Measurements from ENCODE around the gene GIGYF1. TPM values are rescaled to one million over a fixed set of nuclear protein-coding genes. Genes with fewer than 3 reads are reported as not detected.

GIGYF1 gene
- total and polyA plus RNA-seq, 2 of the 13 experiments (the other 11 are each of a cell fraction or from before 2014, with no cell fraction given): 7.6 to 16.1 TPM

DNA sequence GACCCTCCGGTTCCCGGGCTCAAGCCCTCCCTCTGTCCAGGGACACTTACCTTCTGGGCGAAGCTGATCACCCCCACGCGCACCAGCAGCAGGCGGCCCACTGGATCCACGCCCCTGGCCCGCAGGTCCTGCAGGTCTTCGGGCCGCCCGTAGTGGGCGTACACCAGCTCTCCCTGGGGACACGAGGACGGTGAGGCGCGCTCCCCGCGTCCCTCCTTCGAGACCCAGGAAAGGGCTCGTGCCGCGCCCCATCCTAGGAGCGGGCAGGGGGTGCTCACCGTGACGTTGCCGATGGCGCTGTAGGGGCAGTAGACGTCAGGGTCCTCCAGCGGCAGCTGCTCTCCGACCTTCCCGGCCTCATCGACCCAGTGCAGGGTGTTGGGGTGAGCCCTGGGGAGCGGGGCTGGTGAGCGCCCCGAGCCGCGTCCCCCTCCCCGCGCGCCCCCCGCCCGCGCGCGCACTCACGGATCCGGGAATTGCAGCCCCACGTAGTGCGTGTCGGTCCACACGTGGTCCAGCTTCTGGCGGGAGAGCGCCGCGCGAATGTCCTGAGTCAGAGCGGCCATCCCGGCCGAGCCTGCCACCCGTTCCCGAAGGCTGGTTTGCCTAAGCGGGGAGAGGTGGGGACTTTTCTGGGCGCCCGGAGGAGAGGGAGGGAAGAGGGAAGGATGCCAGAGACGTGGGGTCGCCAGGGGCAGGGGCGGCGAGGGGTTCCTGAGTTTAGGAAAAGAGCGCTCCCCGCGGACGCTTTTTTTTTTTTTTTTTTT lies 60.9 kb downstream of the GIGYF1 start:
- Histone ChIP-seq H3K27me3 (ENCODE audit: control insufficient read depth in 1 of 2, insufficient read depth in 2 of 2, low read length in 2 of 2) (no peaks in the 10 kb centered on the region), H3K9me3 (ENCODE audit: low read length) (no peaks in the 10 kb centered on the region), H3K4me2 (ENCODE audit: low read depth, low read length) (no peak overlapping the region), H3K36me3 (replicated peaks in 1 of 2; ENCODE audit: control insufficient read depth in 1 of 2, insufficient read depth in 2 of 2, low read length in 2 of 2) (peaks cover 2 to 22% of the 10 kb centered on the region in 2 experiments; a peak in 3 of 5 replicates), H2AFZ (ENCODE audit: low read length) (no peak overlapping the region), H3K9ac (ENCODE audit: insufficient read depth, low read depth, low read length) (no peak overlapping the region), H3K27ac (ENCODE audit: extremely low read length, insufficient read depth, low read length) (no peak overlapping the region), H3K4me1 (ENCODE audit: insufficient read depth, low read length) (no peaks in the 10 kb centered on the region), H3K79me2 (ENCODE audit: insufficient read depth, low read length) (peaks cover 2% of the 10 kb centered on the region), H3K4me3 (replicated peaks in 1 of 3; ENCODE audit: insufficient read depth in 1 of 3, low read depth in 2 of 3, low read length in 3 of 3) (no peak overlapping the region), H4K20me1 (ENCODE audit: insufficient read depth, low read length) (peaks cover 6% of the 10 kb centered on the region; the same call in 1 of the 2 replicates)
- no TSS peak for BruUV-seq (replicated peaks)
- intact Hi-C loops (cut with micrococcal nuclease; ENCODE audit: unreplicated experiment): no loop called here
- in situ Hi-C loops (cut with HindIII; ENCODE audit: extremely low pct_ligation_motif_present, low pct_unique_long_range_greater_than_20kb): no loop called here
- POLR2A ChIA-PET: no interaction called here
- FAIRE-seq (no peak), DNase-seq (ENCODE audit: low spot score) (no peak), ATAC-seq (no peak; the same call in 2 of the 3 replicates)
- CTCF ChIA-PET (ENCODE audit: low intra/inter-chr PET ratio, low total read pairs): no interaction called here
- 98% methylated on average over 51 of the region's 72 CpGs for WGBS (ENCODE audit: low lambda C conversion rate)
- TF ChIP-seq ATF1 (CRISPR knock-in tag; IDR thresholded peaks at IDR 0.05) (no peak), BCL6 (CRISPR knock-in tag; IDR thresholded peaks at IDR 0.05) (no peak), HNF4G (IDR thresholded peaks at IDR 0.05; ENCODE audit: borderline replicate concordance, low read depth, low read length) (no peak), HNF4G (CRISPR knock-in tag; IDR thresholded peaks at IDR 0.05; ENCODE audit: borderline replicate concordance, low read depth) (no peak), GATAD1 (CRISPR knock-in tag; IDR thresholded peaks at IDR 0.05) (no peak), AGO2 (optimal IDR thresholded peaks at IDR 0.05; ENCODE audit: low read depth, low read length) (peak; percentile 28), MEF2D (CRISPR knock-in tag; IDR thresholded peaks at IDR 0.05) (no peak), MYNN (CRISPR knock-in tag; IDR thresholded peaks at IDR 0.05; ENCODE audit: low read depth) (no peak), U2AF1 (optimal IDR thresholded peaks at IDR 0.05; ENCODE audit: low read depth, low read length) (no peak), ZNF441 (CRISPR knock-in tag; IDR thresholded peaks at IDR 0.05; ENCODE audit: borderline replicate concordance) (no peak), NBN (conservative IDR thresholded peaks at IDR 0.05) (no peak), CCDC6 (CRISPR knock-in tag; IDR thresholded peaks at IDR 0.05) (no peak), EED (CRISPR knock-in tag; IDR thresholded peaks at IDR 0.05) (no peak), RBFOX2 (IDR thresholded peaks at IDR 0.05; ENCODE audit: low read depth, low read length) (peak; percentile 70), ZNF335 (CRISPR knock-in tag; IDR thresholded peaks at IDR 0.05) (no peak), ZBTB38 (CRISPR knock-in tag; IDR thresholded peaks at IDR 0.05) (no peak), BRD4 (CRISPR knock-in tag; IDR thresholded peaks at IDR 0.05) (no peak), ZNF143 (CRISPR knock-in tag; IDR thresholded peaks at IDR 0.05) (no peak), SNAPC2 (CRISPR knock-in tag; IDR thresholded peaks at IDR 0.05) (no peak), ZNF75D (CRISPR knock-in tag; IDR thresholded peaks at IDR 0.05; ENCODE audit: borderline replicate concordance) (no peak), SMC3 (IDR thresholded peaks at IDR 0.05; ENCODE audit: low read length) (no peak), ZNF605 (CRISPR knock-in tag; IDR thresholded peaks at IDR 0.05) (no peak), ZNF570 (CRISPR knock-in tag; IDR thresholded peaks at IDR 0.05; ENCODE audit: borderline replicate concordance) (no peak), ZNF720 (CRISPR knock-in tag; IDR thresholded peaks at IDR 0.05) (no peak)
- TF ChIP-seq, protein P1, sequence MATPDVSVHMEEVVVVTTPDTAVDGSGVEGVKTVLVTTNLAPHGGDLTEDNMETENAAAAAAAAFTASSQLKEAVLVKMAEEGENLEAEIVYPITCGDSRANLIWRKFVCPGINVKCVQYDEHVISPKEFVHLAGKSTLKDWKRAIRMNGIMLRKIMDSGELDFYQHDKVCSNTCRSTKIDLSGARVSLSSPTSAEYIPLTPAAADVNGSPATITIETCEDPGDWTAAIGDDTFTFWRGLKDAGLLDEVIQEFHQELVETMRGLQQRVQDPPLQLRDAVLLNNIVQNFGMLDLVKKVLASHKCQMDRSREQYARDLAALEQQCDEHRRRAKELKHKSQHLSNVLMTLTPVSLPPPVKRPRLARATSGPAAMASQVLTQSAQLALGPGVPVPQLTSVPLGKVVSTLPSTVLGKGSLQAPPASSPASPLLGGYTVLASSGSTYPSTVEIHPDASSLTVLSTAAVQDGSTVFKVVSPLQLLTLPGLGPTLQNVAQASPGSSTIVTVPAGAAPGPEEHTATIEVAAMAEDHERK (CRISPR knock-in tag; IDR thresholded peaks at IDR 0.05; ENCODE audit: low read depth): no peak
- TF ChIP-seq, protein P2, sequence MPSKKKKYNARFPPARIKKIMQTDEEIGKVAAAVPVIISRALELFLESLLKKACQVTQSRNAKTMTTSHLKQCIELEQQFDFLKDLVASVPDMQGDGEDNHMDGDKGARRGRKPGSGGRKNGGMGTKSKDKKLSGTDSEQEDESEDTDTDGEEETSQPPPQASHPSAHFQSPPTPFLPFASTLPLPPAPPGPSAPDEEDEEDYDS (CRISPR knock-in tag; IDR thresholded peaks at IDR 0.05): no peak

Measured in HepG2 (cell line).